GM23338 (cell line): ENCODE results near the gene PHYHD1. TPM values are rescaled to one million over a fixed set of nuclear protein-coding genes. Genes with fewer than 3 reads are reported as not detected.

Experiments
- ATAC-seq: fragments of 200-7000 bp; cut with Tn5 transposase; 3 replicates; pipeline ENCODE4 v1.9.1; 2020
- DNase-seq: peaks from one replicate; pipeline ENCODE4 v3.0.0-alpha.2; 2015; ENCODE audit warnings: low spot score
- H2AFZ ChIP-seq: fragments of 200-600 bp; sonication (generic); 2 replicates; pipeline ENCODE4 v1.8.0; 2016; ENCODE audit warnings: antibody characterized with exemption, mild to moderate bottlenecking, moderate library complexity
- H3F3A ChIP-seq: fragments of 200-600 bp; sonication (generic); replicated peaks from 2 replicates; pipeline ENCODE4 v1.8.0; 2017; ENCODE audit warnings: antibody characterized with exemption, mixed run types, low read depth
- H3K27ac ChIP-seq: fragments of 200-600 bp; sonication (generic); 2 replicates; pipeline ENCODE4 v1.6.1; 2016; ENCODE audit warnings: low read depth
- H3K27me3 ChIP-seq: fragments of 200-600 bp; sonication (generic); 2 replicates; pipeline ENCODE4 v1.8.0; 2016; ENCODE audit warnings: mild to moderate bottlenecking, mixed run types, moderate library complexity; ENCODE audit not compliant: insufficient read depth
- H3K36me3 ChIP-seq: fragments of 200-600 bp; sonication (generic); 2 replicates; pipeline ENCODE4 v1.8.0; 2016; ENCODE audit warnings: mild to moderate bottlenecking; ENCODE audit not compliant: insufficient read depth
- H3K4me1 ChIP-seq: fragments of 200-600 bp; sonication (generic); 2 replicates; pipeline ENCODE4 v1.8.0; 2016; ENCODE audit warnings: mild to moderate bottlenecking, moderate library complexity; ENCODE audit not compliant: insufficient read depth
- H3K4me2 ChIP-seq: fragments of 200-600 bp; sonication (generic); 2 replicates; pipeline ENCODE4 v1.7.1; 2017; ENCODE audit warnings: mixed run types
- H3K4me3 ChIP-seq: fragments of 200-600 bp; sonication (generic); 2 replicates; pipeline ENCODE4 v1.6.1; 2016; ENCODE audit warnings: mixed run types
- H3K79me2 ChIP-seq: fragments of 200-600 bp; sonication (generic); replicated peaks from 2 replicates; pipeline ENCODE4 v1.8.0; 2017; ENCODE audit warnings: mild to moderate bottlenecking; ENCODE audit not compliant: insufficient read depth
- H3K9me2 ChIP-seq: fragments of 200-600 bp; sonication (generic); 2 replicates; pipeline ENCODE4 v1.8.0; 2017; ENCODE audit not compliant: insufficient read depth
- H4K20me1 ChIP-seq: fragments of 200-600 bp; sonication (generic); replicated peaks from 2 replicates; pipeline ENCODE4 v1.8.0; 2017; ENCODE audit warnings: mild to moderate bottlenecking; ENCODE audit not compliant: insufficient read depth
- H3K27ac Mint-ChIP-seq: 2 replicates; pipeline ENCODE4 v1.8.0; 2020; ENCODE audit warnings: inconsistent platforms, mild to moderate bottlenecking, moderate library complexity, mixed read lengths
- H3K27me3 Mint-ChIP-seq: 3 replicates; pipeline ENCODE4 v1.8.0; 2022; ENCODE audit warnings: low read depth, mild to moderate bottlenecking, moderate library complexity, mixed read lengths, inconsistent platforms; ENCODE audit not compliant: insufficient read depth, poor library complexity
- H3K36me3 Mint-ChIP-seq: 3 replicates; pipeline ENCODE4 v1.8.0; 2021; ENCODE audit warnings: low read depth, mild to moderate bottlenecking, inconsistent platforms, moderate library complexity, mixed read lengths
- H3K4me1 Mint-ChIP-seq: 3 replicates; pipeline ENCODE4 v1.8.0; 2020; ENCODE audit warnings: mild to moderate bottlenecking, inconsistent platforms, mixed read lengths
- H3K4me3 Mint-ChIP-seq: 3 replicates; pipeline ENCODE4 v1.8.0; 2021; ENCODE audit warnings: moderate library complexity, mild to moderate bottlenecking, inconsistent platforms, mixed read lengths
- H3K9me3 Mint-ChIP-seq: 3 replicates; pipeline ENCODE4 v1.8.0; 2020; ENCODE audit warnings: moderate library complexity, mild to moderate bottlenecking, inconsistent platforms, mixed read lengths
- CTCF ChIP-seq, 2 experiments: fragments of 200-600 bp in 1 of 2; sonication (generic) in 1 of 2; conservative IDR thresholded peaks; 2 replicates each; pipeline versions ENCODE4 v1.5.1 to v1.6.1; 2016 to 2017; ENCODE audit warnings: antibody characterized with exemption in 2 of 2, low read depth in 2 of 2, mild to moderate bottlenecking in 2 of 2, moderate library complexity in 1 of 2
- ETS1 ChIP-seq: IDR thresholded peaks from 2 replicates; pipeline ENCODE4 v1.6.1; 2016; ENCODE audit warnings: antibody characterized with exemption
- EZH2phosphoT487 ChIP-seq: fragments of 200-600 bp; sonication (generic); IDR thresholded peaks from one replicate; pipeline ENCODE4 v1.8.1; 2018; ENCODE audit warnings: antibody characterized with exemption; ENCODE audit not compliant: unreplicated experiment
- NANOG ChIP-seq: IDR thresholded peaks from 2 replicates; pipeline ENCODE4 v1.6.1; 2016; ENCODE audit warnings: antibody characterized with exemption, borderline replicate concordance
- POLR2AphosphoS5 ChIP-seq: IDR thresholded peaks from 2 replicates; pipeline ENCODE4 v1.6.1; 2016; ENCODE audit warnings: antibody characterized with exemption, low read depth
- ZNF114 ChIP-seq: fragments of 250-450 bp; sonication (Bioruptor Pico); IDR thresholded peaks from 2 replicates; pipeline ENCODE4 v1.5.0; 2020; ENCODE audit warnings: mild to moderate bottlenecking, moderate library complexity
- ZNF331 ChIP-seq: fragments of 250-450 bp; sonication (Bioruptor Pico); IDR thresholded peaks from 2 replicates; pipeline ENCODE4 v1.5.0; 2020; ENCODE audit warnings: low read depth, mild to moderate bottlenecking, moderate library complexity
- ZNF462 ChIP-seq: fragments of 250-450 bp; sonication (Bioruptor Pico); IDR thresholded peaks from 2 replicates; pipeline ENCODE4 v1.5.0; 2020; ENCODE audit warnings: mild to moderate bottlenecking, moderate library complexity
- polyA plus RNA-seq: library from polyadenylated mRNA; unstranded; fragments of >200 nt; fragmentation: Nextera tagmentation; extraction: Ambion mirVana; gene quantifications from 2 replicates; pipeline ENCODE4 v1.2.1, GENCODE V29; 2016
- total RNA-seq: library from RNA; depleted of rRNA; stranded (reverse); fragments of >200 nt; shearing (Covaris generic); gene quantifications from 2 replicates; pipeline ENCODE4 v1.2.3, GENCODE V29; 2014

The PHYHD1 gene
- total and polyA plus RNA-seq, 2 experiments from 2014 or later = 10.4 to 16.8 TPM

- no peak overlapping the region for H3K27ac Mint-ChIP-seq
- H3K27ac ChIP-seq = 0 out of 2 replicates have a peak overlapping the region, but pooled peaks have one; percentile 63
- TF ChIP-seq CTCF (conservative IDR thresholded peaks at IDR 0.05; ENCODE audit: low read depth in 2 of 2) = no peak
- no peak for TF ChIP-seq EZH2phosphoT487
- no peak for TF ChIP-seq ZNF114 (CRISPR knock-in tag)
Measured at GRCh38 chr9:128906741-128907140, 14.0 kb upstream of the PHYHD1 start.

GRCh38 chr9:128908372-128908771 lies 12.4 kb upstream of the PHYHD1 start:
- Histone ChIP-seq H3K9me2 (no peaks in the 10 kb centered on the region), H3K4me2 (no peak overlapping the region), H3K27ac (no peak overlapping the region), H3K4me3 (no peak overlapping the region), H3F3A (no peaks in the 10 kb centered on the region), H2AFZ (no peak overlapping the region), H3K79me2 (peaks cover 42% of the 10 kb centered on the region), H3K27me3 (no peaks in the 10 kb centered on the region), H3K4me1 (peaks cover 13% of the 10 kb centered on the region), H4K20me1 (peaks cover 23% of the 10 kb centered on the region; the same call in 1 of the 2 replicates), H3K36me3 (peaks cover 5% of the 10 kb centered on the region; the same call in 1 of the 2 replicates)
- Mint-ChIP-seq H3K36me3 (peaks cover 58% of the 10 kb centered on the region), H3K27me3 (peaks cover 2% of the 10 kb centered on the region), H3K4me3 (no peak overlapping the region), H3K9me3 (no peaks in the 10 kb centered on the region), H3K4me1 (peaks cover 30% of the 10 kb centered on the region), H3K27ac (no peak overlapping the region; the same call in 1 of the 2 replicates)
- ATAC-seq (no peak), DNase-seq (no peak)
- no peak for TF ChIP-seq CTCF (conservative IDR thresholded peaks at IDR 0.05; ENCODE audit: low read depth in 2 of 2)
- no peak for TF ChIP-seq ZNF331
- TF ChIP-seq POLR2AphosphoS5 = no peak
- TF ChIP-seq NANOG = no peak
- TF ChIP-seq ZNF114 (CRISPR knock-in tag) = no peak
- no peak for TF ChIP-seq ZNF462 (CRISPR knock-in tag)
- no peak for TF ChIP-seq ETS1

More at GRCh38 chr9:128906741-128907140, 14.0 kb upstream of the PHYHD1 start:
- no peaks in the 10 kb centered on the region for H3K9me3 Mint-ChIP-seq
- H3K4me1 Mint-ChIP-seq = peaks cover 14% of the 10 kb centered on the region
- Histone ChIP-seq H3K4me2 (no peak overlapping the region), H2AFZ (no peak overlapping the region), H4K20me1 (peaks cover 16% of the 10 kb centered on the region; the same call in 1 of the 2 replicates), H3K9me2 (no peaks in the 10 kb centered on the region), H3K4me1 (peaks cover 8% of the 10 kb centered on the region), H3K79me2 (peaks cover 38% of the 10 kb centered on the region), H3K4me3 (no peak overlapping the region), H3F3A (no peaks in the 10 kb centered on the region), H3K36me3 (peaks cover 5% of the 10 kb centered on the region; the same call in 1 of the 2 replicates), H3K27me3 (no peaks in the 10 kb centered on the region)
- peaks cover 2% of the 10 kb centered on the region for H3K27me3 Mint-ChIP-seq
- DNase-seq (no peak), ATAC-seq (no peak)
- peaks cover 48% of the 10 kb centered on the region for H3K36me3 Mint-ChIP-seq
- no peak overlapping the region for H3K4me3 Mint-ChIP-seq
